ENCODE results near the gene OTUB1. TPM values are rescaled to one million over a fixed set of nuclear protein-coding genes. Genes with fewer than 3 reads are reported as not detected.

Gene OTUB1
- total and polyA plus RNA-seq, 2 of the 13 experiments (the other 11 are each of a cell fraction or from before 2014, with no cell fraction given), result 58.8 to 130 TPM

- WGBS (ENCODE audit: low lambda C conversion rate), result 100% methylated on average over 1 of the region's 1 CpG
- CTCF ChIA-PET (ENCODE audit: low intra/inter-chr PET ratio, low total read pairs), result no interaction called here
- intact Hi-C loops (cut with micrococcal nuclease; ENCODE audit: unreplicated experiment) (no loop called here), in situ Hi-C loops (cut with HindIII; ENCODE audit: extremely low pct_ligation_motif_present, low pct_unique_long_range_greater_than_20kb) (no loop called here)
- TF ChIP-seq SP5 (CRISPR knock-in tag; IDR thresholded peaks at IDR 0.05; ENCODE audit: borderline replicate concordance, low read depth) (no peak), MATR3 (CRISPR knock-in tag; IDR thresholded peaks at IDR 0.05) (no peak)
- H3K4me1 ChIP-seq (ENCODE audit: insufficient read depth, low read length), result peaks cover 28% of the 10 kb centered on the region
- no peak overlapping the region for H3K4me3 ChIP-seq (replicated peaks in 1 of 3; ENCODE audit: insufficient read depth in 1 of 3, low read depth in 2 of 3, low read length in 3 of 3)
- no TSS peak for BruUV-seq (replicated peaks)
- ATAC-seq (no peak), FAIRE-seq (no peak), DNase-seq (ENCODE audit: low spot score) (no peak)
- no peak overlapping the region for H3K9ac ChIP-seq (ENCODE audit: insufficient read depth, low read depth, low read length)
- no peaks in the 10 kb centered on the region for H3K79me2 ChIP-seq (ENCODE audit: insufficient read depth, low read length)
- POLR2A ChIA-PET, result no interaction called here
- H3K4me2 ChIP-seq (ENCODE audit: low read depth, low read length), result no peak overlapping the region
- no peaks in the 10 kb centered on the region for H4K20me1 ChIP-seq (ENCODE audit: insufficient read depth, low read length)
- no peak overlapping the region for H3K27ac ChIP-seq (ENCODE audit: extremely low read length, insufficient read depth, low read length)
- H3K36me3 ChIP-seq (replicated peaks in 1 of 2; ENCODE audit: control insufficient read depth in 1 of 2, insufficient read depth in 2 of 2, low read length in 2 of 2), result no peaks in the 10 kb centered on the region
- H2AFZ ChIP-seq (ENCODE audit: low read length), result no peak overlapping the region
- H3K9me3 ChIP-seq (ENCODE audit: low read length), result no peaks in the 10 kb centered on the region
- H3K27me3 ChIP-seq (ENCODE audit: control insufficient read depth in 1 of 2, insufficient read depth in 2 of 2, low read length in 2 of 2), result peaks cover 0 to 1% of the 10 kb centered on the region in 2 experiments; a peak in 2 of 5 replicates
Measured at GRCh38 chr11:63966444-63966843, 19.8 kb upstream of the OTUB1 start.

GRCh38 chr11:63969461-63969860, 16.8 kb upstream of the OTUB1 start:
- Histone ChIP-seq H3K27me3 (ENCODE audit: control insufficient read depth in 1 of 2, insufficient read depth in 2 of 2, low read length in 2 of 2) (peaks cover 0 to 1% of the 10 kb centered on the region in 2 experiments; a peak in 2 of 5 replicates), H3K4me1 (ENCODE audit: insufficient read depth, low read length) (peaks cover 26% of the 10 kb centered on the region), H3K79me2 (ENCODE audit: insufficient read depth, low read length) (no peaks in the 10 kb centered on the region), H3K9ac (ENCODE audit: insufficient read depth, low read depth, low read length) (no peak overlapping the region), H3K36me3 (replicated peaks in 1 of 2; ENCODE audit: control insufficient read depth in 1 of 2, insufficient read depth in 2 of 2, low read length in 2 of 2) (no peaks in the 10 kb centered on the region), H2AFZ (ENCODE audit: low read length) (no peak overlapping the region), H3K4me3 (replicated peaks in 1 of 3; ENCODE audit: insufficient read depth in 1 of 3, low read depth in 2 of 3, low read length in 3 of 3) (no peak overlapping the region), H3K4me2 (ENCODE audit: low read depth, low read length) (no peak overlapping the region), H3K9me3 (ENCODE audit: low read length) (no peaks in the 10 kb centered on the region), H3K27ac (ENCODE audit: extremely low read length, insufficient read depth, low read length) (no peak overlapping the region), H4K20me1 (ENCODE audit: insufficient read depth, low read length) (no peaks in the 10 kb centered on the region)
- ChIA-PET POLR2A (no interaction called here), CTCF (ENCODE audit: low intra/inter-chr PET ratio, low total read pairs) (no interaction called here)
- no peak for ATAC-seq
- DNase-seq (ENCODE audit: low spot score), result no peak
- WGBS (ENCODE audit: low lambda C conversion rate), result 69% methylated on average over 2 of the region's 2 CpGs
- intact Hi-C loops (cut with micrococcal nuclease; ENCODE audit: unreplicated experiment) (no loop called here), in situ Hi-C loops (cut with HindIII; ENCODE audit: extremely low pct_ligation_motif_present, low pct_unique_long_range_greater_than_20kb) (no loop called here)
- FAIRE-seq, result no peak
- no TSS peak for BruUV-seq (replicated peaks)
- TF ChIP-seq BRCA1 (CRISPR knock-in tag; IDR thresholded peaks at IDR 0.05) (no peak), WIZ (CRISPR knock-in tag; IDR thresholded peaks at IDR 0.05) (no peak), HNRNPL (IDR thresholded peaks at IDR 0.05; ENCODE audit: low read depth, low read length) (no peak), NFE2L2 (IDR thresholded peaks at IDR 0.05; ENCODE audit: low read length) (no peak), ZNF747 (CRISPR knock-in tag; IDR thresholded peaks at IDR 0.05; ENCODE audit: borderline replicate concordance) (no peak), ZFP90 (CRISPR knock-in tag; IDR thresholded peaks at IDR 0.05; ENCODE audit: borderline replicate concordance) (no peak), SRSF4 (IDR thresholded peaks at IDR 0.05; ENCODE audit: low read depth, low read length, poor library complexity, severe bottlenecking) (no peak), KLF11 (CRISPR knock-in tag; IDR thresholded peaks at IDR 0.05) (no peak), ZNF777 (CRISPR knock-in tag; IDR thresholded peaks at IDR 0.05) (no peak), HMGXB4 (CRISPR knock-in tag; IDR thresholded peaks at IDR 0.05; ENCODE audit: borderline replicate concordance in 1 of 2, low read depth in 1 of 2) (no peak)
- TF ChIP-seq, protein P1, sequence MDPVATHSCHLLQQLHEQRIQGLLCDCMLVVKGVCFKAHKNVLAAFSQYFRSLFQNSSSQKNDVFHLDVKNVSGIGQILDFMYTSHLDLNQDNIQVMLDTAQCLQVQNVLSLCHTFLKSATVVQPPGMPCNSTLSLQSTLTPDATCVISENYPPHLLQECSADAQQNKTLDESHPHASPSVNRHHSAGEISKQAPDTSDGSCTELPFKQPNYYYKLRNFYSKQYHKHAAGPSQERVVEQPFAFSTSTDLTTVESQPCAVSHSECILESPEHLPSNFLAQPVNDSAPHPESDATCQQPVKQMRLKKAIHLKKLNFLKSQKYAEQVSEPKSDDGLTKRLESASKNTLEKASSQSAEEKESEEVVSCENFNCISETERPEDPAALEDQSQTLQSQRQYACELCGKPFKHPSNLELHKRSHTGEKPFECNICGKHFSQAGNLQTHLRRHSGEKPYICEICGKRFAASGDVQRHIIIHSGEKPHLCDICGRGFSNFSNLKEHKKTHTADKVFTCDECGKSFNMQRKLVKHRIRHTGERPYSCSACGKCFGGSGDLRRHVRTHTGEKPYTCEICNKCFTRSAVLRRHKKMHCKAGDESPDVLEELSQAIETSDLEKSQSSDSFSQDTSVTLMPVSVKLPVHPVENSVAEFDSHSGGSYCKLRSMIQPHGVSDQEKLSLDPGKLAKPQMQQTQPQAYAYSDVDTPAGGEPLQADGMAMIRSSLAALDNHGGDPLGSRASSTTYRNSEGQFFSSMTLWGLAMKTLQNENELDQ (CRISPR knock-in tag; IDR thresholded peaks at IDR 0.05; ENCODE audit: borderline replicate concordance), result no peak
- TF ChIP-seq, protein P2, sequence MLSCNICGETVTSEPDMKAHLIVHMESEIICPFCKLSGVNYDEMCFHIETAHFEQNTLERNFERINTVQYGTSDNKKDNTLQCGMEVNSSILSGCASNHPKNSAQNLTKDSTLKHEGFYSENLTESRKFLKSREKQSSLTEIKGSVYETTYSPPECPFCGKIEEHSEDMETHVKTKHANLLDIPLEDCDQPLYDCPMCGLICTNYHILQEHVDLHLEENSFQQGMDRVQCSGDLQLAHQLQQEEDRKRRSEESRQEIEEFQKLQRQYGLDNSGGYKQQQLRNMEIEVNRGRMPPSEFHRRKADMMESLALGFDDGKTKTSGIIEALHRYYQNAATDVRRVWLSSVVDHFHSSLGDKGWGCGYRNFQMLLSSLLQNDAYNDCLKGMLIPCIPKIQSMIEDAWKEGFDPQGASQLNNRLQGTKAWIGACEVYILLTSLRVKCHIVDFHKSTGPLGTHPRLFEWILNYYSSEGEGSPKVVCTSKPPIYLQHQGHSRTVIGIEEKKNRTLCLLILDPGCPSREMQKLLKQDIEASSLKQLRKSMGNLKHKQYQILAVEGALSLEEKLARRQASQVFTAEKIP (CRISPR knock-in tag; IDR thresholded peaks at IDR 0.05; ENCODE audit: borderline replicate concordance), result no peak
